Fibroblast of lung (primary cell): ENCODE measurements around the gene ALOXE3.

ENCODE experiments used
- EZH2 ChIP-seq: IDR thresholded peaks from 2 replicates; pipeline ENCODE4 v1.5.1; 2012; ENCODE audit warnings: low read length, control low read depth, mild to moderate bottlenecking; ENCODE audit errors: missing control alignments
- TF ChIP-seq, protein P1 (sequence below), 2 donors: IDR thresholded peaks in 1 of 2; conservative IDR thresholded peaks in 1 of 2; 1 replicate in 1 of 2; 2 replicates in 1 of 2; pipeline ENCODE4 v1.5.1; 2011 to 2012; ENCODE audit warnings: low read length in 2 of 2, control low read depth in 1 of 2, inconsistent platforms in 1 of 2, low read depth in 1 of 2, mild to moderate bottlenecking in 1 of 2

DNA sequence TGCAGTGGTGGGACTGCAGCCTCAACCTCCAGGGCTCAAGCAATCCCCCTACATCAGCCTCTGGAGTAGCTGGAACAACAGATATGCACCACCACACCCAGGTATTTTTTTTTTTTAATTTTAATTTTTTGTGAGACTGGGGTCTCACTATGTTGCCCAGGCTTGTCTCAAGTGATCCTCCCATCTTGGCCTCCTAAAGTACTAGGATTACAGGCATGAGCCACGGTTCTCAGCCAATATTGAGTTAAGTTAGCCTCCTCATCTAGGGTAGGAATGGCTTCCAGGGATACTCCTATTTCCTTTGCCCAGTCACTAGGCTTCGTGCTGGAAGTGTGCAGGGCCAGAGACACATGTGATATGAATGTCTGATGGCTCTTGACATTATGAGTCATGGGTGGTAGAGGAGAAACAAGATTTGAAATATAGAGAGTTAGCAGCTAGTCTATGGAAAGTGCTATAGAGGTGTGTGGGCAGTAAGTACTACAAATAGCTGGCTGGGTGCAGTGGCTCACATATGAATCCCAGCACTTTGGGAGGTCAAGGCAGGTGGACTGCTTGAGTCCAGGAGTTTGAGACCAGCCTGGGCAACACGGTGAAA, 13.6 kb upstream of the ALOXE3 start:
- TF ChIP-seq, protein P1, sequence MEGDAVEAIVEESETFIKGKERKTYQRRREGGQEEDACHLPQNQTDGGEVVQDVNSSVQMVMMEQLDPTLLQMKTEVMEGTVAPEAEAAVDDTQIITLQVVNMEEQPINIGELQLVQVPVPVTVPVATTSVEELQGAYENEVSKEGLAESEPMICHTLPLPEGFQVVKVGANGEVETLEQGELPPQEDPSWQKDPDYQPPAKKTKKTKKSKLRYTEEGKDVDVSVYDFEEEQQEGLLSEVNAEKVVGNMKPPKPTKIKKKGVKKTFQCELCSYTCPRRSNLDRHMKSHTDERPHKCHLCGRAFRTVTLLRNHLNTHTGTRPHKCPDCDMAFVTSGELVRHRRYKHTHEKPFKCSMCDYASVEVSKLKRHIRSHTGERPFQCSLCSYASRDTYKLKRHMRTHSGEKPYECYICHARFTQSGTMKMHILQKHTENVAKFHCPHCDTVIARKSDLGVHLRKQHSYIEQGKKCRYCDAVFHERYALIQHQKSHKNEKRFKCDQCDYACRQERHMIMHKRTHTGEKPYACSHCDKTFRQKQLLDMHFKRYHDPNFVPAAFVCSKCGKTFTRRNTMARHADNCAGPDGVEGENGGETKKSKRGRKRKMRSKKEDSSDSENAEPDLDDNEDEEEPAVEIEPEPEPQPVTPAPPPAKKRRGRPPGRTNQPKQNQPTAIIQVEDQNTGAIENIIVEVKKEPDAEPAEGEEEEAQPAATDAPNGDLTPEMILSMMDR (conservative IDR thresholded peaks at IDR 0.05 in 1 of 2, IDR thresholded peaks at IDR 0.05 in 1 of 2; ENCODE audit: low read depth in 1 of 2, low read length in 2 of 2), result no peak
- TF ChIP-seq EZH2, result no peak
